NCI-H2081 (cell line): Measurements from ENCODE around the gene FAM219A.

ENCODE experiments used
- DNase-seq, 2 experiments: peaks; one replicate each; lab custom pipeline; 2025; lab: John Stamatoyannopoulos, UW

FAM219A gene

GRCh38 chr9:34458013-34458958, at the start of gene FAM219A, which contains the start of gene DNAI1:
Gene FAM219A, minus strand, starts transcription at chr9:34458570. Its CDS starts 307 bp downstream, at chr9:34458263.
Gene DNAI1, plus strand, starts transcription at chr9:34458805. Its CDS starts 201 bp downstream, at chr9:34459006.
- peak; percentile 99 for DNase-seq

- DNase-seq: no peak
Observed at GRCh38 chr9:34507966-34508365, 49.6 kb upstream of the FAM219A start.

GRCh38 chr9:34507556-34507955, 49.2 kb upstream of the FAM219A start:
- no peak for DNase-seq

- no peak for DNase-seq
Observed at GRCh38 chr9:34506623-34507022, 48.3 kb upstream of the FAM219A start.

GRCh38 chr9:34505370-34506120, 47.2 kb upstream of the FAM219A start:
- DNase-seq: no peak

GRCh38 chr9:34503406-34503805, 45.0 kb upstream of the FAM219A start:
- no peak for DNase-seq

- DNase-seq: no peak
Observed at GRCh38 chr9:34502891-34503290, 44.5 kb upstream of the FAM219A start.

GRCh38 chr9:34502471-34502870, 44.1 kb upstream of the FAM219A start:
- DNase-seq: no peak

- peak in 1 of 2 experiments; percentile 11 for DNase-seq
Observed at GRCh38 chr9:34501889-34502425, 43.6 kb upstream of the FAM219A start.

- DNase-seq: no peak
Observed at GRCh38 chr9:34501372-34501771, 43.0 kb upstream of the FAM219A start.

GRCh38 chr9:34500623-34501267, 42.4 kb upstream of the FAM219A start:
- DNase-seq: peak; percentile 59 to 61

GRCh38 chr9:34499076-34499475, 40.7 kb upstream of the FAM219A start:
- no peak for DNase-seq

- no peak for DNase-seq
Observed at GRCh38 chr9:34498553-34498952, 40.2 kb upstream of the FAM219A start.

- DNase-seq: no peak
Observed at GRCh38 chr9:34496149-34496712, 37.9 kb upstream of the FAM219A start.

GRCh38 chr9:34493972-34494535, 35.7 kb upstream of the FAM219A start:
- DNase-seq: no peak

- DNase-seq: no peak
Observed at GRCh38 chr9:34492051-34492450, 33.7 kb upstream of the FAM219A start.

- no peak for DNase-seq
Observed at GRCh38 chr9:34491596-34491995, 33.2 kb upstream of the FAM219A start.

- no peak for DNase-seq
Observed at GRCh38 chr9:34490760-34491159, 32.4 kb upstream of the FAM219A start.

- DNase-seq: no peak
Observed at GRCh38 chr9:34490360-34490759, 32.0 kb upstream of the FAM219A start.

GRCh38 chr9:34486572-34486971, 28.2 kb upstream of the FAM219A start:
- DNase-seq: no peak

- no peak for DNase-seq
Observed at GRCh38 chr9:34485822-34486221, 27.5 kb upstream of the FAM219A start.
